Activated CD4-positive, alpha-beta T cell treated with anti-CD3 and anti-CD28 coated beads, Interleukin-2, amount 10 ng/mL, durations not matched to agents 24 days and 14 days (primary cell): ENCODE data around the gene GMPR. TPM values are rescaled to one million over a fixed set of nuclear protein-coding genes. Genes with fewer than 3 reads are reported as not detected.
A peak's percentile ranks its signal among the peaks of the same experiment; 100 is the strongest.

Experiments used
- DNase-seq: peaks from one replicate; pipeline ENCODE4 v3.0.0; 2022
- H3K27ac Mint-ChIP-seq: one replicate; pipeline ENCODE4 v1.8.0; 2022; ENCODE audit warnings: mild to moderate bottlenecking, mixed read lengths
- H3K27me3 Mint-ChIP-seq: one replicate; pipeline ENCODE4 v1.8.0; 2022; ENCODE audit warnings: mixed read lengths
- H3K36me3 Mint-ChIP-seq: one replicate; pipeline ENCODE4 v1.8.0; 2022; ENCODE audit warnings: low read depth, mild to moderate bottlenecking, mixed read lengths
- H3K4me1 Mint-ChIP-seq: one replicate; pipeline ENCODE4 v1.8.0; 2021; ENCODE audit warnings: mixed read lengths
- H3K4me3 Mint-ChIP-seq: one replicate; pipeline ENCODE4 v1.8.0; 2022; ENCODE audit warnings: mild to moderate bottlenecking, moderate library complexity, mixed read lengths
- H3K9me3 Mint-ChIP-seq: one replicate; pipeline ENCODE4 v1.8.0; 2021; ENCODE audit warnings: mixed read lengths
- intact Hi-C: fragments of 100-400 bp; cut with micrococcal nuclease; formaldehyde crosslinking; loops from one replicate; pipeline ENCODE4 v1.15.1; 2023
- total RNA-seq: library from RNA; stranded (reverse); gene quantifications from 2 replicates; pipeline ENCODE4 v1.2.3, GENCODE V29; 2022

The GMPR gene
- total RNA-seq, 1 donor from 2014 or later: 1.0 TPM

- H3K9me3 Mint-ChIP-seq: no peaks in the 10 kb centered on the region
- intact Hi-C loops: no loop called here
- H3K4me3 Mint-ChIP-seq: no peak overlapping the region
- no peaks in the 10 kb centered on the region for H3K27me3 Mint-ChIP-seq
- peaks cover 4% of the 10 kb centered on the region for H3K4me1 Mint-ChIP-seq
- DNase-seq: no peak
- no peak overlapping the region for H3K27ac Mint-ChIP-seq
- no peaks in the 10 kb centered on the region for H3K36me3 Mint-ChIP-seq
Measured at GRCh38 chr6:16279243-16279642, 40.9 kb downstream of the GMPR start.

GRCh38 chr6:16282370-16282769 is 44.0 kb downstream of the GMPR start:
- intact Hi-C loops: no loop called here
- H3K36me3 Mint-ChIP-seq: no peaks in the 10 kb centered on the region
- no peaks in the 10 kb centered on the region for H3K27me3 Mint-ChIP-seq
- H3K9me3 Mint-ChIP-seq: no peaks in the 10 kb centered on the region
- DNase-seq: no peak
- H3K4me3 Mint-ChIP-seq: no peak overlapping the region
- peaks cover 4% of the 10 kb centered on the region for H3K4me1 Mint-ChIP-seq
- no peak overlapping the region for H3K27ac Mint-ChIP-seq

DNA sequence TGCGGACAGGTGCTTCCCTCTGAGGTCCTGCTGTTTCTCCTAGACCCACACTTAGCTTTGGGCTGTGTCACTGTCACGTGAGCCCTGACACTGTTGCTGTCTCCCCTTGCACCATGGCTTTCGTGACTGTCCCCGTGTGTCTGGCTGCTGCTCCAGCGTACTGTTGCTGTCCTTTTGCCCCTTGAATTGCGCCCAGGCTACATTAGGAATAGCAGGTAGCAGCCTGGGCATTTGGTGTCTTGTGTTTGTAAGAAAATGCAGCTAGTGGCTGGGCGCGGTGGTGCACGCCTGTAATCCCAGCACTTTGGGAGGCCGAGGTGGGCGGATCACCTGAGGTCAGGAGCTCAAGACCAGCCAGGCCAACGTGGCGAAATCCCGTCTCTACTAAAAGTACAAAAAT is 46.1 kb downstream of the GMPR start:
- Mint-ChIP-seq H3K4me3 (no peak overlapping the region), H3K9me3 (no peaks in the 10 kb centered on the region), H3K36me3 (no peaks in the 10 kb centered on the region), H3K4me1 (no peaks in the 10 kb centered on the region), H3K27me3 (no peaks in the 10 kb centered on the region), H3K27ac (no peak overlapping the region)
- DNase-seq: no peak
- intact Hi-C loops: no loop called here

DNA sequence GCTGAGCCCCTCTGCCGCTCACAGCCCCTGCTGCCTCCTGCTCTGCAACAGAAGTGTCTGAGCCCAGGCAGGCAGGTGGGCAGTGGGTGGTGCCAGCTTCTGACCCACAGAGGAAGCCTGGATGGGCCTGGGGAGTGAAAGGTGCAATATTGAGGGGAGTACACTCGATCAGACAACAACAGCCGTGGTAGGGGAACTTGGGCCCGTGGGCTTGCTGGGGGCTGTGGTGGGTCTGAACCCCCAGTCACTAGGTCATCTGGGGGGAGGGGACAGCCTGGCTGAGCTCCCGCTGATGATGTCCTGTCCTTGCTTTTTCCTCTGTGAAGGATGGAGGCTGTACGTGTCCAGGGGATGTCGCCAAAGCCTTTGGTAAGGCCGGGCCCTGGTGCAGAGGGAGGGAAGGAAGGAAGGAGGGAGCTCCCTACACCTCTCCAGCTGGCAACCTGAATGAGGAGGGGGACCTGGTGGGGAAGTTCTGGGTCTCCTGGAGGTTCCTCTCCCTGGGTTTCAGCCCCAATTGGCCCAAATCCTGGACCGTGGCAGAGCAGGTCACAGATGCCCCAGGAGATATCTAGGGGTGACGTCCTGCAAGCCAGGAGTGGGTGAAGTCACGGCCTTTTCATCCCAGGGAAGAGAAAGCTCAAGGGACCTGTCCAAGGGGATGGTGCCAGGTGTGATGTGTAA is 47.2 kb downstream of the GMPR start:
- H3K9me3 Mint-ChIP-seq: no peaks in the 10 kb centered on the region
- no peaks in the 10 kb centered on the region for H3K4me1 Mint-ChIP-seq
- no peak overlapping the region for H3K27ac Mint-ChIP-seq
- no peak overlapping the region for H3K4me3 Mint-ChIP-seq
- intact Hi-C loops: no loop called here
- H3K36me3 Mint-ChIP-seq: no peaks in the 10 kb centered on the region
- H3K27me3 Mint-ChIP-seq: no peaks in the 10 kb centered on the region
- no peak for DNase-seq

- H3K4me1 Mint-ChIP-seq: no peaks in the 10 kb centered on the region
- H3K9me3 Mint-ChIP-seq: no peaks in the 10 kb centered on the region
- intact Hi-C loops: no loop called here
- no peaks in the 10 kb centered on the region for H3K27me3 Mint-ChIP-seq
- peak; percentile 75 for DNase-seq
- no peaks in the 10 kb centered on the region for H3K36me3 Mint-ChIP-seq
- H3K27ac Mint-ChIP-seq: no peak overlapping the region
- H3K4me3 Mint-ChIP-seq: no peak overlapping the region
Measured at GRCh38 chr6:16286151-16286522, 47.8 kb downstream of the GMPR start.

- no peak overlapping the region for H3K4me3 Mint-ChIP-seq
- no peaks in the 10 kb centered on the region for H3K4me1 Mint-ChIP-seq
- H3K27me3 Mint-ChIP-seq: no peaks in the 10 kb centered on the region
- no peaks in the 10 kb centered on the region for H3K9me3 Mint-ChIP-seq
- intact Hi-C loops: no loop called here
- H3K27ac Mint-ChIP-seq: no peak overlapping the region
- H3K36me3 Mint-ChIP-seq: no peaks in the 10 kb centered on the region
- DNase-seq: no peak
Measured at GRCh38 chr6:16288163-16288562, 49.8 kb downstream of the GMPR start.

GRCh38 chr6:16291739-16292138 is 53.4 kb downstream of the GMPR start:
- intact Hi-C loops: no loop called here
- no peak overlapping the region for H3K27ac Mint-ChIP-seq
- DNase-seq: no peak
- H3K9me3 Mint-ChIP-seq: no peaks in the 10 kb centered on the region
- no peak overlapping the region for H3K4me3 Mint-ChIP-seq
- H3K36me3 Mint-ChIP-seq: no peaks in the 10 kb centered on the region
- H3K4me1 Mint-ChIP-seq: no peaks in the 10 kb centered on the region
- H3K27me3 Mint-ChIP-seq: no peaks in the 10 kb centered on the region

- no peak for DNase-seq
- no peaks in the 10 kb centered on the region for H3K4me1 Mint-ChIP-seq
- no peaks in the 10 kb centered on the region for H3K36me3 Mint-ChIP-seq
- no peak overlapping the region for H3K4me3 Mint-ChIP-seq
- H3K27ac Mint-ChIP-seq: no peak overlapping the region
- H3K27me3 Mint-ChIP-seq: no peaks in the 10 kb centered on the region
- no peaks in the 10 kb centered on the region for H3K9me3 Mint-ChIP-seq
- intact Hi-C loops: no loop called here
Measured at GRCh38 chr6:16292432-16292831, 54.0 kb downstream of the GMPR start.

- Mint-ChIP-seq H3K27ac (no peak overlapping the region), H3K27me3 (no peaks in the 10 kb centered on the region), H3K4me1 (no peaks in the 10 kb centered on the region), H3K9me3 (no peaks in the 10 kb centered on the region), H3K4me3 (no peak overlapping the region), H3K36me3 (no peaks in the 10 kb centered on the region)
- no peak for DNase-seq
- intact Hi-C loops: no loop called here
Measured at GRCh38 chr6:16292942-16293341, 54.6 kb downstream of the GMPR start.

- Mint-ChIP-seq H3K27me3 (no peaks in the 10 kb centered on the region), H3K9me3 (no peaks in the 10 kb centered on the region), H3K4me3 (no peak overlapping the region), H3K36me3 (no peaks in the 10 kb centered on the region), H3K27ac (no peak overlapping the region), H3K4me1 (no peaks in the 10 kb centered on the region)
- intact Hi-C loops: no loop called here
- DNase-seq: no peak
Measured at GRCh38 chr6:16294371-16294770, 56.0 kb downstream of the GMPR start.

DNA sequence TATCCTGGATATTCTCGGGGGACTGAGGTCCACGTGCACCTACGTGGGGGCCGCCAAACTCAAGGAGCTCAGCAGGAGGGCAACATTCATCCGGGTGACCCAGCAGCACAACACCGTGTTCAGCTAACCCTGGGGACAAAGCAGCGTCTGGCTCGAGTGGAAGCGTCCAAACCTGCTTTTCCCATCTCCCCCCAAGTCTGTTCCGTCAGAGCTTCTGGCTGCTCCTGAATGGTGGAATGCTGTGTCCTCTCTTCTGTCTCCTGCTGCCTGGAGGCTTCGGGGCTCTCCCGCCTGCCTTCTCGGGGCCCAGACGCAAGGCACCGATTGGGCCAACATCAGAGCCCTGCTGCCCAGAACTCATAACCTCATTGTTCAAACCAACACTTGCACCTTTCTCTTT is 56.7 kb downstream of the GMPR start:
- no peak overlapping the region for H3K27ac Mint-ChIP-seq
- intact Hi-C loops: no loop called here
- H3K9me3 Mint-ChIP-seq: no peaks in the 10 kb centered on the region
- no peak for DNase-seq
- H3K27me3 Mint-ChIP-seq: no peaks in the 10 kb centered on the region
- no peaks in the 10 kb centered on the region for H3K4me1 Mint-ChIP-seq
- no peaks in the 10 kb centered on the region for H3K36me3 Mint-ChIP-seq
- no peak overlapping the region for H3K4me3 Mint-ChIP-seq

DNA sequence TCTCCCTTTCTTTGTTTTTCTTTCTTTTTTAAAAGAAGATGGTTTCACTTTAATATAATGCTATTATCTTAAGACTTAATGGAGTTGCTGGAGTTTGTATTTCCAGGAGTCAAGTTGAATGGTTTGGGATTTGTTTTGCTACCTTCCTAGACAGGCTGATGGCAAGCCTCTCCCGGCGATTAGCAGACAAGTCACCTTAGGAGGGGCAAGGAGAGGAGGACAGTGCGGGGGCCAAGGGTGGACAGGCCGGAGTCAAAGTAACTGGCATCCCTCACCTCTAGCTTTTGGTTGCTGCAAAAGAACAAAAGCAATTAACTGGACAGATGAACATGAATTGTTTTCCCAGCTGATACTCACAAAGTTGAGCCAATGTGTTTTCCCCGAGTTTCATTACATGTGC is 57.1 kb downstream of the GMPR start:
- DNase-seq: no peak
- H3K27ac Mint-ChIP-seq: no peak overlapping the region
- no peaks in the 10 kb centered on the region for H3K9me3 Mint-ChIP-seq
- intact Hi-C loops: no loop called here
- no peaks in the 10 kb centered on the region for H3K27me3 Mint-ChIP-seq
- no peaks in the 10 kb centered on the region for H3K4me1 Mint-ChIP-seq
- no peaks in the 10 kb centered on the region for H3K36me3 Mint-ChIP-seq
- no peak overlapping the region for H3K4me3 Mint-ChIP-seq

GRCh38 chr6:16296061-16296670 is 57.8 kb downstream of the GMPR start:
- no peak for DNase-seq
- H3K4me3 Mint-ChIP-seq: no peak overlapping the region
- H3K36me3 Mint-ChIP-seq: no peaks in the 10 kb centered on the region
- no peaks in the 10 kb centered on the region for H3K27me3 Mint-ChIP-seq
- no peaks in the 10 kb centered on the region for H3K9me3 Mint-ChIP-seq
- no peaks in the 10 kb centered on the region for H3K4me1 Mint-ChIP-seq
- no peak overlapping the region for H3K27ac Mint-ChIP-seq
- intact Hi-C loops: no loop called here

DNA sequence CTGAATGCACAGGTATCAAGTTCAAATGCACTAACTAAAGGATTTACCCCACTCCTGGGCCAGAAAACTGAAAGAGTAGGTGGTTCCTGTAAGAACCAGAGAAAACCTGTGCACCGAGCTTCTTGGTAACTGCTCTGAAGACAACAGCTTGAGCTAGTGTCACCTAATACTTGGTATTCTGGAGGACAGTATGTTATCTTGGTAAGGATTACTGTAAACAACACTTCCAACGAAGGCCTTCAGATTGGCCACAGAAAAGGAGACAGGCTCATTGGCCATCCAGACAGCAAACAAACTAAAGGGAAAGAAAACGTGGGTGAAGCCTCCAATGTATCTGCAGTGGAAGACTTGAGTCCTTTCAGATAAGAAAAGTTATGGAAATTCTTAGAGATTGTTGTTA is 61.5 kb downstream of the GMPR start:
- intact Hi-C loops: no loop called here
- Mint-ChIP-seq H3K27me3 (no peaks in the 10 kb centered on the region), H3K36me3 (peaks cover 15% of the 10 kb centered on the region), H3K4me1 (no peaks in the 10 kb centered on the region), H3K4me3 (no peak overlapping the region), H3K9me3 (no peaks in the 10 kb centered on the region), H3K27ac (no peak overlapping the region)
- DNase-seq: no peak

GRCh38 chr6:16301511-16301910 is 63.1 kb downstream of the GMPR start:
- no peaks in the 10 kb centered on the region for H3K27me3 Mint-ChIP-seq
- intact Hi-C loops: no loop called here
- no peak overlapping the region for H3K27ac Mint-ChIP-seq
- no peaks in the 10 kb centered on the region for H3K9me3 Mint-ChIP-seq
- H3K4me1 Mint-ChIP-seq: peaks cover 7% of the 10 kb centered on the region
- H3K4me3 Mint-ChIP-seq: no peak overlapping the region
- DNase-seq: no peak
- H3K36me3 Mint-ChIP-seq: peaks cover 24% of the 10 kb centered on the region
